HG02759 (cell line): ENCODE measurements around the gene LAMTOR2.

Experiments
- ATAC-seq: cut with Tn5 transposase; IDR thresholded peaks from one replicate; pipeline ENCODE4 v1.9.1; 2021; ENCODE audit warnings: mild to moderate bottlenecking, moderate library complexity; ENCODE audit not compliant: unreplicated experiment

Gene LAMTOR2

DNA sequence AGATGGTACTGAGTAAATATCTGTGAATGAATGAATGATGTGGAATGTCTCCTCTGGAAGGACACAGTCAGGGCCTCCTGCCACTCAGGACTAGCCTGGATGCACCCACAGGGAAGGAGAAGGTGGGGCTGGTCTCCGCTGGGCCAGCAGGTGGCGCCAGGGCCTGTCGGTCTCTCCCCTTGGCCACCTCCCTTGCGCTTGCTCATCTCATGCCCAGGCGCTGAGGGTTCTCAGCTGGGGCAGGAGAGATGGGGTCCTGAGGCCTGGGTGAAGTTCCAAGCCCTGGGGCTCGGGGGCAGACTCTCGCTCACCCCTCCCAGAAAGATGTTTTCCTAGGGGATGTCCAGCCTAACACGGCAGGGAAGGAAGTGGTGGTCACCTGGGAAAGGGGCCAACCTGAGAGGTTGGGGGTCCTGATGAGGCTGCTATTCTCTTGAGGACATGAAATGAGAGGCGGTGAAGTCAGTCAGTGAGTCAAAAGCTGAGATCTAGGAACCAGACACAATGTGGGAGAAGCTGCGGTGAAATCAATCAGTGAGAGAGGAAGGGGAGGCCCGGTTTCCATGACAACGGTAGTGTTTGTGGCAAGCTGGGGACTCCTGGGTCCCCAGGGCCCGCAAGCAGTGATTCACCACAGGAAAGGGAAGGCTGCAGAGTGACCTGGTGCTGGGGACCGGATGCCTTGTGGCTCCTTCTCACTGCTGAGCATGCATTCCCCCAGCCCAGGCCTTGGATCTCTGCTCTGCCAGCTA is 42.2 kb downstream of the LAMTOR2 start:
- ATAC-seq, result peak; percentile 73

DNA sequence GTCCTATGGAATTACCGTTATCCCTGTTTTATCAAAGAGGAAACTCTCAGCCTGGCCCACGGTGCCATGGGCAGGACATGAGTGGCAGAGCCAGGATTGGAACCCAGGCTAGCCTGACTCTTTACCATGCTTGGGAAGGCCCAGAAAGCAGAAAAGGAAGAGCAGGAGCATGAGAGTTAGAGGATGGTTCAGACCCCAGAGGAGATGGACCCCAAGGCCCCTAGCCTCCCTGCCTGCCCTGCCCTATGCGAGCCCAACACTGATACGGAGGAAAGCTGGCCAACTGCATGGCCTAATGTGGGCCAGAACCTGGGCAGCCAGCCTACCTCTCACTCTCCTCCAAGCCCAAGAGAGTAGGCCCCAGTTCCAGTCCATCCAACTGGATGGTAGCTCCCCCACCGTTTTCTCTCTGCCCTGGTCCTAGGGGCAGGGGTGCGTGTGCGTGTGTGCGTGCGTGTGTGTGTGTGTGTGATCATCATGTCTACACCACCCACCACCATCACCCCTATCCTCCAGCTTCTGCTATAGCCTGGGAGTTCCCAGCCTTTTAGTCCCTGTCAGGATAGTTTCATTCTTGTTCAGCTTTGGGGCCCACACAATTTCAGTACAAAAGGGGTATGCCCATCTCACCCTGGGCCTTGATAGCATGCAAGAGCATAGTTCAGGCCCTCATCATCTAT is 43.1 kb downstream of the LAMTOR2 start:
- ATAC-seq, result no peak

- no peak for ATAC-seq
These were observed 44.2 kb downstream of the LAMTOR2 start for GRCh38 chr1:156098784-156099183.

GRCh38 chr1:156099282-156099681 is 44.7 kb downstream of the LAMTOR2 start:
- no peak for ATAC-seq

DNA sequence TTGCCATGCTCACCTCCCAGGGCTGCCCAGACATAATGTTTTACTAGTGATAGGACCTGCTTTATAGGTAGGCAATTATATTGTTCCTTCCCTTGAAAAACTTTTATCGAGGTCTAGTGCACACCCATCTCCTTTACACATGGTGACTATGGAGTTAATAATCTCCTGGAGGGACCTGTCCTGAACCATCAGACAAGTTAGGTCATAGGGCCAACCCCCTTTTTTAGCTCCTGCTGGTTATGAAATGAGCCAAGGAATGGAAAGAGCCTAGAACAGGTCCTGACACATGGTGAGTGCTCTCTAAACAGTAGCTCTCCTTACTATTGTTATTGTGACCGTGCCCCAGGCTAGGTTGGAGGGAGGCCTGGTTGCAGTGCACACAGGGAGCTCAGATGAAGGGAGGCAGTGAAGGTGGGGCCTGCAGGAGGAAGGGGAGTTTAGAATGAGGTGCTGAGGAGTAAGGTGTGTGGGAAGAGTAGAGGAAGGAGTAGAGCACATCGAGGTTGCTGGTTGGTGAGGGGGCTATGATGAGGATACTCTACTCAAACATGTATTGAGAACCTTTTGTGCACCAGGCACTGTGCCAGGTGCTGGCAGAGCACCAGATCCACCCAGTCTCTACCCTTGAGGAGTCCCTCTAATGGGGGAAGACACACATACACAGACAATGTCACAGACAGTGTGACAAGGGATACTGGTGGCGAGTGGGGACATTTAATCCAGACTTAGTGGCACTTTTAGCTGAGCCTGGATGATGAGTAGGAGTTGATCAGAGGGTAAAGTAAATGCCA is 45.8 kb downstream of the LAMTOR2 start:
- ATAC-seq, result no peak

DNA sequence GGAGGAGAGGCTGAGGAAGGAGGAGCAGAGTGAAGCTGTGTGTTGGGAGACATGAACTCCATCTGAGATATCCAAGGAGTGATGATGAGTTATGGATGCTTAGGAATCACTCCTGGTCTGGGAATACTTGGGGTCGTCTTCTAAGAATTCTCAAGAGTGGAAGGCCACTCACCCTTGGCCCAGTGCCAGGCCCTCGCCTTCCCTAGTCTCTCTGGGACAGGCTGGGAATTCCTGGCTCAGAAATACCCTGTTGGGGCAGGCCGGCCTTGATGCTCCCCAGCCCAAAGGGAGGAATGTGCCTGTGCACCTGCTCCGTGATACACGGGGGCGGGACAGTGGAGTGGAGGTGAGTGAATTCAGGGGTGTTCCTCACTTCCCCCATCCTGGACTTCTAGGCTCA is 47.3 kb downstream of the LAMTOR2 start:
- no peak for ATAC-seq

GRCh38 chr1:156102633-156103511 is 48.3 kb downstream of the LAMTOR2 start:
- ATAC-seq, result no peak

DNA sequence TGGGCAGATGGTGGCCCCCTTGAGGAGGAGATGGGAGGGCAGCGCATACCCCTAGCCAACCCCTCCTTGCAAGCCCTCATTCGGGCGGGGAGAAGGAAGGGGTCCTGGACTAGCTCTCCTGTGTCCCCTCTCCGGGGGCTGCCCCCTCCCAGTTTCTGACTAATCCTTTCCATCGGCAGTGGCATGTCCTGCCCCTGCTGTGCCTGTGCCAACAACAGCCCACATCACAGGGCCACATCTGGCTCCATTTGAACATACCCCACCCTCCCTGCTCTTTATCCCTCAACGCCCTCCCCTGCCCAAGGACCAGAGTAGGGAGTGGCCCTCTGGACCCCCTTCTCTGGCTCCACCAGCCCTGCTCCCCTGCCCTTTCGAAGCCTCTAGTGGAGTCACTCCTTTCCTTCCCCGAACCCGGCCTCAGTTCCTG is 49.0 kb downstream of the LAMTOR2 start:
- no peak for ATAC-seq

- ATAC-seq, result no peak
These were observed 49.7 kb downstream of the LAMTOR2 start for GRCh38 chr1:156104065-156104810.

DNA sequence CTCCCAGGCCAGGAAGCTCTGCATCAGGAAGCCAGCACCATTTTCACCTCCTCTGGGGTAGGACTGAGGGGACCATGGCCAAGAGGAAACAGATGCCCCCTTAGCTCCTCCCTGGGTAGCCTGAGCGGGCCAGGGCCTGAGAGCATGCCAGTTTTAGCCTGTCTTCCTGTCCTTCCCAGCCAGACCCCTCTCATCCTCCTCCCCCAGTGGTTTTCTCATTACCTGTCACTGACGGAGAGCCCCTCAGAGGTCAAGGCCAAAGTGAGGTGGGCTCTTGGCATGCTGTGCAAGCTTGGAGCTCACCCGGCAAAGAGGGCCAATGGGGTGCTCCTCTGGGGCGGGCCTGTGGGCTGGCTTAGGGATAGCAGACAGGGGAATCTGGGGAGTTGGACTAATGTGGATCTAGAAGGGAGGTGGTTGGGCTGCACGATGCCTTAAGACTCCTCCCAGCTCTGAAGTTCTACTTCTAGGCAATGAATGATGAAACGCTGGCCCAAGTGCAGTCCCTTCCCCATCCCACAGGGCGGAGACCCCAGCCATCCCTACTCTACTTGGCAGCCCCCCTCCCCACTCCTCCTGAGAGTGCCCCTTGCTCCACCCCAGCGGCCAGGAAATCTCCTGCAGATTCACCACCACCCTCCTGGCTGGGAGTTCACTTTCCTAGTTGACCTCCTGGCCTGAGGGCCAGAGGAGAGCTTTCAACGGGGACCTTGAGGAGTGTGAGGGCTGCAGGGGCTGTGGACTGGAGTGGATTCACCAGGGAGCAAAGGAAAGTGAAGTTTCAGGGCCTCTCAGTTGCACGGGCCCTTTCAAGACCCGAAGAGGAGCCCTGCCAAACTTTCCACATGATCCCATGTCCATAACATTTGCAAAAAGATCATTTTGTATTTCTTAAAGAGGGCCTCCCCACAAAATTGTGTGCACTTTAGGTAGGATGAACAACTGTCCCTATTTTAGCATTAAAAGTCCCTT is 50.6 kb downstream of the LAMTOR2 start:
- no peak for ATAC-seq

DNA sequence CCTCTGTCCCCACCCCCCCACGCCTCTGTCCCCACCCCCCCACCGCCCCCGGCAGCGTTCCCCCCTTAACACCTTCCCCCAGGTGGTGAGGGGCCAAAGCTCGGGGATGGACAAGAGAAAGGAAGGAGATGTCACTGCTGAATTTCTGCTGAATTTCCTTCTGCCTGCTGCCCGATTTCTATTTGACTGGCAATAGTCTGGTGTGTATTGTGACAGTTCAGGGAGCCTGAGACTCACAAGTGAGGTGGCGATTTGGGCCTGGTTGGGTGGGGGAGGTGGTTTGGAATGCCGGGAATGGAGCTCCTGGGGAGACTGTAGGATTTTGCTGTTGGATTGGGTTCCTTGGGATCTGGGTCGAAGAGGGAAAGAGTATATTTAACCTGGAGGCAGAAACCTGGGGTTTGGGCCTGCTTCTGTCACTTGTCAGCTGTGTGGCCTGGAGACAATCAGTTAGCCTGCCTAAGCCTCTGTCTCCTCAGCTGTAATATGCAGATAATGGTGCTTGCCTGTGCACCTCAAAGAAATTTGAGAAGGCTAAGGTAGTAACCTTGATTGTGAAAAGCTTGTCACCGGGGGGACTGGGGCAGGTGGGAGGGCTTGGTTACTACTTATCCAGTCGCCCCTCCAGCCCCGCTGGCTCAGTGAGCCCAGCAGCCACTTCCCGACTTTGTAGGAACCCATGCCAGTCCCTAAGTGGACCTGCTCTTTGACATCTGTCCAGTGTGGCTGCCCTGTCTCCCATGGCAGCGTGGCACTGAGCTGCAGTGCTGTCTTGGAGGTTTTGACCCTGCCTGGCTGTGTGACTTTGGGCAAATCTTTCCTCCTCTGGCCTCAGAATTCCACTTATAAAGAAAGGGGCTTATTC is 52.3 kb downstream of the LAMTOR2 start:
- ATAC-seq, result peak; percentile 1

DNA sequence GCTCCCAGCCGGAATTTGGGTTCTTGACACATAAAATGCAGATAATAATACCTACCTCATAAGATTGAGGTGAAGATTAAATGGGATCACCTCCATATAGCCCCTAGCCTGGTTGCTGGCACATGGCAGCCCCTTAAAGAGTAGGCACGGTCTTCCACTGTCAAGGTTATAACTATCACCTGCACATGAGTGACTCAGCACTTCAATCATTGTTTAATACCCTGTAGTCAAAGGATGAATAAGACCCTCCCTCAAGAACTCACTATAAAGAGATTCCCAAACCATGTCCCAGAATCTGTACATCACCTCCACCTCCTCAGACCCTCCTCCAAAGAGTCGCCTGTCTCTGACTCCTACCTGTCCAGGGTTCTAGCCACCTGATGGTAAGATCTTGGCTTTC is 53.5 kb downstream of the LAMTOR2 start:
- no peak for ATAC-seq
